ENCODE data around the gene FER. TPM values are rescaled to one million over a fixed set of nuclear protein-coding genes. Genes with fewer than 3 reads are reported as not detected.

Gene FER
- total RNA-seq, 1 experiment from 2014 or later, result 22.1 TPM

DNA sequence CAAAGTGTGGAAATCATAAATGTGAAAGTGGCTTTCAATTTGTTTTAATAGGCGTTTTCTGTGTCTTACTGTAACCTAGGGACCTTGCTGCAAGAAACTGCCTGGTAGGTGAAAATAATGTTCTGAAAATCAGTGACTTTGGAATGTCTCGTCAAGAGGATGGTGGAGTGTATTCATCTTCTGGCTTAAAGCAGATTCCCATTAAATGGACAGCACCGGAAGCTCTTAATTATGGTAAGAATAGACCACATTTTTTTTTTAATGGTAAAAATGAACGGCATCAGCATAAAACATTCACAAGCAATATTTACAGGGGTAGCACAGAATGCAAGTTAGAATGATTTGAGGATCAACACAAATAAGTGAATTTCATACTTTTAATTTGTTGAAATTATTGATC lies 433.0 kb downstream of the FER start:
- Histone ChIP-seq H3K27ac (ENCODE audit: low read length) (no peak overlapping the region), H3K27me3 (ENCODE audit: control insufficient read depth, insufficient read depth, low read length) (no peaks in the 10 kb centered on the region), H3K36me3 (ENCODE audit: control insufficient read depth, insufficient read depth, low read length) (no peaks in the 10 kb centered on the region), H3K4me3 (ENCODE audit: low read depth in 2 of 2, low read length in 2 of 2) (no peak overlapping the region), H3K9me3 (ENCODE audit: control insufficient read depth, insufficient read depth, low read depth, low read length) (no peaks in the 10 kb centered on the region), H3K4me1 (ENCODE audit: control insufficient read depth, insufficient read depth, low read length) (no peaks in the 10 kb centered on the region)
- TF ChIP-seq, protein P1, sequence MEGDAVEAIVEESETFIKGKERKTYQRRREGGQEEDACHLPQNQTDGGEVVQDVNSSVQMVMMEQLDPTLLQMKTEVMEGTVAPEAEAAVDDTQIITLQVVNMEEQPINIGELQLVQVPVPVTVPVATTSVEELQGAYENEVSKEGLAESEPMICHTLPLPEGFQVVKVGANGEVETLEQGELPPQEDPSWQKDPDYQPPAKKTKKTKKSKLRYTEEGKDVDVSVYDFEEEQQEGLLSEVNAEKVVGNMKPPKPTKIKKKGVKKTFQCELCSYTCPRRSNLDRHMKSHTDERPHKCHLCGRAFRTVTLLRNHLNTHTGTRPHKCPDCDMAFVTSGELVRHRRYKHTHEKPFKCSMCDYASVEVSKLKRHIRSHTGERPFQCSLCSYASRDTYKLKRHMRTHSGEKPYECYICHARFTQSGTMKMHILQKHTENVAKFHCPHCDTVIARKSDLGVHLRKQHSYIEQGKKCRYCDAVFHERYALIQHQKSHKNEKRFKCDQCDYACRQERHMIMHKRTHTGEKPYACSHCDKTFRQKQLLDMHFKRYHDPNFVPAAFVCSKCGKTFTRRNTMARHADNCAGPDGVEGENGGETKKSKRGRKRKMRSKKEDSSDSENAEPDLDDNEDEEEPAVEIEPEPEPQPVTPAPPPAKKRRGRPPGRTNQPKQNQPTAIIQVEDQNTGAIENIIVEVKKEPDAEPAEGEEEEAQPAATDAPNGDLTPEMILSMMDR (IDR thresholded peaks at IDR 0.05), result no peak
- DNase-seq (ENCODE audit: low read depth, low spot score), result no peak
- no TSS peak for BruUV-seq (replicated peaks)
- intact Hi-C loops (cut with micrococcal nuclease; ENCODE audit: unreplicated experiment) (no loop called here), in situ Hi-C loops (cut with HindIII; ENCODE audit: low pct_unique_long_range_greater_than_20kb, low sequenced_read_pairs) (no loop called here)
- ChIA-PET CTCF (no interaction called here), POLR2A (no interaction called here)
- no peak for ATAC-seq

DNA sequence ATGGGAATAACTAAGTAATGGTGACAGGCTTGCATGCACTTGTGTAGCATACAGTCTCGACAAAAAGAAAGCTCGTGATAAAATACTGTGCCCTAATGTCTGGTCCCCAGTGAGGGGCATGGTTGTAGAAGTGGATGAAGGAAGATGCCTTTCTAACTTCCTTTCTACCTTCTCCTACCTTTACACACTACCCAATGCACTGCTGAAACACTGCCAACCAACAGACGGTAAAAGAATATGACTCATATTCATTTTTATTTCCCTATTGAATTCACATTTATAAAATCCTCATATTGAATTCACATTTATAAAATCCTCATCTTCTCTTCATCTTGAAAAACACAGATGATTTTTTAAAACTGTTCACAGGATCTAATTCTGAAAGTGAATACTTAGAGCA lies 439.1 kb downstream of the FER start:
- intact Hi-C loops (cut with micrococcal nuclease; ENCODE audit: unreplicated experiment), result no loop called here

More for the DNA sequence above, 439.1 kb downstream of the FER start:
- TF ChIP-seq, protein P1 (IDR thresholded peaks at IDR 0.05), result no peak
- TF ChIP-seq POLR2AphosphoS5 (IDR thresholded peaks at IDR 0.05; ENCODE audit: low read depth, low read length), result no peak
- TF ChIP-seq, protein P2, sequence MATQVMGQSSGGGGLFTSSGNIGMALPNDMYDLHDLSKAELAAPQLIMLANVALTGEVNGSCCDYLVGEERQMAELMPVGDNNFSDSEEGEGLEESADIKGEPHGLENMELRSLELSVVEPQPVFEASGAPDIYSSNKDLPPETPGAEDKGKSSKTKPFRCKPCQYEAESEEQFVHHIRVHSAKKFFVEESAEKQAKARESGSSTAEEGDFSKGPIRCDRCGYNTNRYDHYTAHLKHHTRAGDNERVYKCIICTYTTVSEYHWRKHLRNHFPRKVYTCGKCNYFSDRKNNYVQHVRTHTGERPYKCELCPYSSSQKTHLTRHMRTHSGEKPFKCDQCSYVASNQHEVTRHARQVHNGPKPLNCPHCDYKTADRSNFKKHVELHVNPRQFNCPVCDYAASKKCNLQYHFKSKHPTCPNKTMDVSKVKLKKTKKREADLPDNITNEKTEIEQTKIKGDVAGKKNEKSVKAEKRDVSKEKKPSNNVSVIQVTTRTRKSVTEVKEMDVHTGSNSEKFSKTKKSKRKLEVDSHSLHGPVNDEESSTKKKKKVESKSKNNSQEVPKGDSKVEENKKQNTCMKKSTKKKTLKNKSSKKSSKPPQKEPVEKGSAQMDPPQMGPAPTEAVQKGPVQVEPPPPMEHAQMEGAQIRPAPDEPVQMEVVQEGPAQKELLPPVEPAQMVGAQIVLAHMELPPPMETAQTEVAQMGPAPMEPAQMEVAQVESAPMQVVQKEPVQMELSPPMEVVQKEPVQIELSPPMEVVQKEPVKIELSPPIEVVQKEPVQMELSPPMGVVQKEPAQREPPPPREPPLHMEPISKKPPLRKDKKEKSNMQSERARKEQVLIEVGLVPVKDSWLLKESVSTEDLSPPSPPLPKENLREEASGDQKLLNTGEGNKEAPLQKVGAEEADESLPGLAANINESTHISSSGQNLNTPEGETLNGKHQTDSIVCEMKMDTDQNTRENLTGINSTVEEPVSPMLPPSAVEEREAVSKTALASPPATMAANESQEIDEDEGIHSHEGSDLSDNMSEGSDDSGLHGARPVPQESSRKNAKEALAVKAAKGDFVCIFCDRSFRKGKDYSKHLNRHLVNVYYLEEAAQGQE (IDR thresholded peaks at IDR 0.05; ENCODE audit: insufficient read depth in 1 of 2, low read depth in 2 of 2, low read length in 1 of 2), result no peak
- no peak for TF ChIP-seq SIN3A (IDR thresholded peaks at IDR 0.05; ENCODE audit: borderline replicate concordance, insufficient read depth, low read depth, low read length)
- no peak for TF ChIP-seq TCF7L2 (IDR thresholded peaks at IDR 0.05; ENCODE audit: low read depth, low read length)
- H3K27me3 ChIP-seq (ENCODE audit: control insufficient read depth, insufficient read depth, low read length), result no peaks in the 10 kb centered on the region
- H3K36me3 ChIP-seq (ENCODE audit: control insufficient read depth, insufficient read depth, low read length), result no peaks in the 10 kb centered on the region
- no TSS peak for BruUV-seq (replicated peaks)
- H3K9me3 ChIP-seq (ENCODE audit: control insufficient read depth, insufficient read depth, low read depth, low read length), result no peaks in the 10 kb centered on the region
- no peaks in the 10 kb centered on the region for H3K4me1 ChIP-seq (ENCODE audit: control insufficient read depth, insufficient read depth, low read length)
- DNase-seq (ENCODE audit: low read depth, low spot score), result no peak
- in situ Hi-C loops (cut with HindIII; ENCODE audit: low pct_unique_long_range_greater_than_20kb, low sequenced_read_pairs), result no loop called here
- H3K4me3 ChIP-seq (ENCODE audit: low read depth in 2 of 2, low read length in 2 of 2), result no peak overlapping the region
- ATAC-seq, result no peak
- ChIA-PET CTCF (no interaction called here), POLR2A (no interaction called here)
- H3K27ac ChIP-seq (ENCODE audit: low read length), result no peak overlapping the region

Data from Panc1 (cell line).